SH-SY5Y (cell line): Measurements from ENCODE around the gene ZFAND2A.

ENCODE experiments used
- GATA2 ChIP-seq: IDR thresholded peaks from 2 replicates; pipeline ENCODE4 v1.6.1; 2011; ENCODE audit warnings: mild to moderate bottlenecking, low read depth, low read length
- GATA3 ChIP-seq: IDR thresholded peaks from 2 replicates; pipeline ENCODE4 v1.6.1; 2011; ENCODE audit warnings: low read depth, mild to moderate bottlenecking, low read length, moderate library complexity

- TF ChIP-seq GATA2 (no peak), GATA3 (no peak)
These were observed 54.8 kb downstream of the ZFAND2A start for GRCh38 chr7:1105189-1105588.
